Stimulated activated naive B cell treated with anti-CD40 and anti-IgM and Interleukin-4, amounts not matched to agents 10 μg/mL and 1 μg/mL and 100 μg/mL, for 72 hours (primary cell): ENCODE results near the gene CPVL.
A peak's percentile ranks its signal among the peaks of the same experiment; 100 is the strongest.

ENCODE experiments used
- ATAC-seq, 2 donors: fragments of 150-1000 bp; cut with Tn5 transposase; replicated peaks; 2 replicates each; pipeline ENCODE4 v1.10.0; 2021; ENCODE audit warnings: moderate library complexity in 1 of 2
- DNase-seq: peaks from one replicate; pipeline ENCODE4 v3.0.0; 2021
- H3K27ac Mint-ChIP-seq: one replicate; pipeline ENCODE4 v1.8.0; 2022; ENCODE audit warnings: mild to moderate bottlenecking, mixed read lengths
- H3K27me3 Mint-ChIP-seq, 2 donors: one replicate each; pipeline ENCODE4 v1.8.0; 2022; ENCODE audit warnings: mixed read lengths in 2 of 2
- H3K36me3 Mint-ChIP-seq, 2 donors: one replicate each; pipeline ENCODE4 v1.8.0; 2022; ENCODE audit warnings: mixed read lengths in 2 of 2, mild to moderate bottlenecking in 1 of 2
- H3K4me1 Mint-ChIP-seq, 2 donors: one replicate each; pipeline ENCODE4 v1.8.0; 2022; ENCODE audit warnings: mixed read lengths in 2 of 2, mild to moderate bottlenecking in 1 of 2
- H3K4me3 Mint-ChIP-seq, 2 donors: one replicate each; pipeline ENCODE4 v1.8.0; 2022; ENCODE audit warnings: mild to moderate bottlenecking in 2 of 2, mixed read lengths in 2 of 2, moderate library complexity in 1 of 2
- H3K9me3 Mint-ChIP-seq, 2 donors: one replicate each; pipeline ENCODE4 v1.8.0; 2022; ENCODE audit warnings: mixed read lengths in 2 of 2, mild to moderate bottlenecking in 1 of 2

Gene CPVL

GRCh38 chr7:29078311-29079260, 67.8 kb downstream of the CPVL start:
- Mint-ChIP-seq H3K27ac (no peak overlapping the region), H3K9me3 (no peaks in the 10 kb centered on the region), H3K36me3 (no peaks in the 10 kb centered on the region), H3K4me3 (no peak overlapping the region), H3K4me1 (no peaks in the 10 kb centered on the region), H3K27me3 (peaks cover 28 to 55% of the 10 kb centered on the region in 2 donors)
- DNase-seq (no peak), ATAC-seq (no peak)

GRCh38 chr7:29077854-29078253, 68.5 kb downstream of the CPVL start:
- H3K4me1 Mint-ChIP-seq, result no peaks in the 10 kb centered on the region
- no peaks in the 10 kb centered on the region for H3K9me3 Mint-ChIP-seq
- DNase-seq, result no peak
- H3K36me3 Mint-ChIP-seq, result no peaks in the 10 kb centered on the region
- no peak overlapping the region for H3K27ac Mint-ChIP-seq
- no peak for ATAC-seq
- peaks cover 30 to 55% of the 10 kb centered on the region in 2 donors for H3K27me3 Mint-ChIP-seq
- H3K4me3 Mint-ChIP-seq, result no peak overlapping the region

GRCh38 chr7:29077176-29077575, 69.2 kb downstream of the CPVL start:
- ATAC-seq (no peak), DNase-seq (no peak)
- Mint-ChIP-seq H3K4me1 (no peaks in the 10 kb centered on the region), H3K9me3 (no peaks in the 10 kb centered on the region), H3K27me3 (peaks cover 30 to 56% of the 10 kb centered on the region in 2 donors), H3K4me3 (no peak overlapping the region), H3K27ac (no peak overlapping the region), H3K36me3 (no peaks in the 10 kb centered on the region)

- ATAC-seq (no peak), DNase-seq (no peak)
- H3K4me3 Mint-ChIP-seq, result no peak overlapping the region
- peaks cover 30 to 52% of the 10 kb centered on the region in 2 donors for H3K27me3 Mint-ChIP-seq
- H3K4me1 Mint-ChIP-seq, result no peaks in the 10 kb centered on the region
- no peaks in the 10 kb centered on the region for H3K36me3 Mint-ChIP-seq
- no peaks in the 10 kb centered on the region for H3K9me3 Mint-ChIP-seq
- H3K27ac Mint-ChIP-seq, result no peak overlapping the region
These were observed 69.7 kb downstream of the CPVL start for GRCh38 chr7:29076631-29077030.

GRCh38 chr7:29075606-29076005, 70.7 kb downstream of the CPVL start:
- Mint-ChIP-seq H3K27ac (no peak overlapping the region), H3K36me3 (no peaks in the 10 kb centered on the region), H3K4me1 (no peaks in the 10 kb centered on the region), H3K9me3 (no peaks in the 10 kb centered on the region), H3K4me3 (no peak overlapping the region), H3K27me3 (peaks cover 25 to 42% of the 10 kb centered on the region in 2 donors)
- DNase-seq, result no peak
- ATAC-seq, result no peak

- Mint-ChIP-seq H3K9me3 (no peaks in the 10 kb centered on the region), H3K4me3 (no peak overlapping the region), H3K27me3 (peaks cover 14 to 22% of the 10 kb centered on the region in 2 donors), H3K4me1 (no peaks in the 10 kb centered on the region), H3K36me3 (no peaks in the 10 kb centered on the region), H3K27ac (no peak overlapping the region)
- no peak for DNase-seq
- no peak for ATAC-seq
These were observed 75.0 kb downstream of the CPVL start for GRCh38 chr7:29071203-29071874.

GRCh38 chr7:29066641-29067040, 79.7 kb downstream of the CPVL start:
- Mint-ChIP-seq H3K27me3 (peaks cover 11 to 12% of the 10 kb centered on the region in 2 donors), H3K4me3 (no peak overlapping the region), H3K4me1 (no peaks in the 10 kb centered on the region), H3K36me3 (no peaks in the 10 kb centered on the region), H3K9me3 (no peaks in the 10 kb centered on the region), H3K27ac (no peak overlapping the region)
- no peak for ATAC-seq
- no peak for DNase-seq

GRCh38 chr7:29065181-29065857, 81.0 kb downstream of the CPVL start:
- Mint-ChIP-seq H3K27ac (no peak overlapping the region), H3K27me3 (peaks cover 11 to 12% of the 10 kb centered on the region in 2 donors), H3K36me3 (no peaks in the 10 kb centered on the region), H3K4me1 (no peaks in the 10 kb centered on the region), H3K9me3 (no peaks in the 10 kb centered on the region), H3K4me3 (no peak overlapping the region)
- ATAC-seq (no peak), DNase-seq (no peak)

GRCh38 chr7:29063872-29064271, 82.5 kb downstream of the CPVL start:
- Mint-ChIP-seq H3K9me3 (peaks cover 2 to 3% of the 10 kb centered on the region in 2 donors), H3K36me3 (no peaks in the 10 kb centered on the region), H3K27me3 (peaks cover 20 to 25% of the 10 kb centered on the region in 2 donors), H3K4me1 (peaks cover 0 to 4% of the 10 kb centered on the region in 2 donors), H3K27ac (no peak overlapping the region), H3K4me3 (no peak overlapping the region)
- DNase-seq, result no peak
- peak; percentile 64 to 65 for ATAC-seq

GRCh38 chr7:29063236-29063635, 83.1 kb downstream of the CPVL start:
- Mint-ChIP-seq H3K36me3 (peaks cover 0 to 2% of the 10 kb centered on the region in 2 donors), H3K9me3 (peaks cover 5 to 9% of the 10 kb centered on the region in 2 donors), H3K27me3 (peaks cover 26 to 31% of the 10 kb centered on the region in 2 donors), H3K4me3 (no peak overlapping the region), H3K4me1 (peaks cover 0 to 4% of the 10 kb centered on the region in 2 donors), H3K27ac (no peak overlapping the region)
- ATAC-seq, result no peak
- no peak for DNase-seq

- DNase-seq (no peak), ATAC-seq (peak; percentile 88 to 91)
- Mint-ChIP-seq H3K4me1 (peaks cover 1 to 10% of the 10 kb centered on the region in 2 donors), H3K9me3 (peaks cover 12 to 16% of the 10 kb centered on the region in 2 donors), H3K4me3 (peak overlapping the region in 1 of 2 donors; percentile 56), H3K27ac (peak overlapping the region; percentile 87), H3K27me3 (peaks cover 23 to 31% of the 10 kb centered on the region in 2 donors), H3K36me3 (peaks cover 0 to 2% of the 10 kb centered on the region in 2 donors)
These were observed 93.0 kb downstream of the CPVL start for GRCh38 chr7:29053105-29053872.

- H3K27ac Mint-ChIP-seq, result no peak overlapping the region
- peaks cover 0 to 6% of the 10 kb centered on the region in 2 donors for H3K9me3 Mint-ChIP-seq
- H3K4me1 Mint-ChIP-seq, result no peaks in the 10 kb centered on the region
- H3K4me3 Mint-ChIP-seq, result no peak overlapping the region
- no peak for DNase-seq
- peaks cover 10 to 67% of the 10 kb centered on the region in 2 donors for H3K27me3 Mint-ChIP-seq
- no peak for ATAC-seq
- no peaks in the 10 kb centered on the region for H3K36me3 Mint-ChIP-seq
These were observed 99.4 kb downstream of the CPVL start for GRCh38 chr7:29046978-29047377.

GRCh38 chr7:29045258-29046086, 100.9 kb downstream of the CPVL start:
- H3K27ac Mint-ChIP-seq, result no peak overlapping the region
- H3K4me3 Mint-ChIP-seq, result no peak overlapping the region
- H3K4me1 Mint-ChIP-seq, result no peaks in the 10 kb centered on the region
- peaks cover 10 to 58% of the 10 kb centered on the region in 2 donors for H3K27me3 Mint-ChIP-seq
- ATAC-seq (no peak), DNase-seq (no peak)
- no peaks in the 10 kb centered on the region for H3K36me3 Mint-ChIP-seq
- peaks cover 0 to 5% of the 10 kb centered on the region in 2 donors for H3K9me3 Mint-ChIP-seq
